HG02623 (cell line): ENCODE data around the gene LINGO4.
A peak's percentile ranks its signal among the peaks of the same experiment; 100 is the strongest.
"Not testable (repeated sequence)": the region's sequence is repeated elsewhere in the genome, so short reads cannot be mapped to it uniquely, and the experiment has no call there.

ENCODE experiments used
- ATAC-seq: cut with Tn5 transposase; IDR thresholded peaks from one replicate; pipeline ENCODE4 v1.9.1; 2021; ENCODE audit warnings: moderate library complexity; ENCODE audit not compliant: unreplicated experiment

The LINGO4 gene

GRCh38 chr1:151790071-151790939 lies 14.9 kb downstream of the LINGO4 start, which contains the start of gene TDRKH:
Gene TDRKH (minus strand): TSS chr1:151790500. CDS start chr1:151783022, 7,478 bp downstream.
- ATAC-seq: peak; percentile 91

GRCh38 chr1:151787689-151788088 lies 17.5 kb downstream of the LINGO4 start:
- no peak for ATAC-seq

- ATAC-seq: no peak
Measured at GRCh38 chr1:151783796-151784195, 21.4 kb downstream of the LINGO4 start.

- no peak for ATAC-seq
Measured at GRCh38 chr1:151782741-151783140, 22.5 kb downstream of the LINGO4 start.

GRCh38 chr1:151782026-151782425 lies 23.2 kb downstream of the LINGO4 start:
- ATAC-seq: not testable (repeated sequence)

GRCh38 chr1:151780736-151781135 lies 24.5 kb downstream of the LINGO4 start:
- ATAC-seq: not testable (repeated sequence)

GRCh38 chr1:151779852-151780251 lies 25.4 kb downstream of the LINGO4 start:
- no peak for ATAC-seq

GRCh38 chr1:151777317-151777716 lies 27.9 kb downstream of the LINGO4 start:
- no peak for ATAC-seq

GRCh38 chr1:151776665-151777062 lies 28.6 kb downstream of the LINGO4 start:
- ATAC-seq: no peak

GRCh38 chr1:151775894-151776664 lies 29.1 kb downstream of the LINGO4 start:
- ATAC-seq: no peak

GRCh38 chr1:151774256-151774922 lies 30.8 kb downstream of the LINGO4 start:
- no peak for ATAC-seq

- no peak for ATAC-seq
Measured at GRCh38 chr1:151773702-151774101, 31.5 kb downstream of the LINGO4 start.

- ATAC-seq: not testable (repeated sequence)
Measured at GRCh38 chr1:151769270-151769669, 35.9 kb downstream of the LINGO4 start.

GRCh38 chr1:151768351-151769066 lies 36.7 kb downstream of the LINGO4 start:
- not testable (repeated sequence) for ATAC-seq

GRCh38 chr1:151763990-151764389 lies 41.2 kb downstream of the LINGO4 start:
- no peak for ATAC-seq

GRCh38 chr1:151762941-151763921 lies 42.0 kb downstream of the LINGO4 start, which contains the start of gene MRPL9:
Gene MRPL9 (minus strand): TSS chr1:151763496. CDS start chr1:151763479, 17 bp downstream.
- peak; percentile 84 for ATAC-seq

- ATAC-seq: no peak
Measured at GRCh38 chr1:151760597-151761385, 44.4 kb downstream of the LINGO4 start.

- no peak for ATAC-seq
Measured at GRCh38 chr1:151759241-151759640, 46.0 kb downstream of the LINGO4 start.
